Measurements from ENCODE around the gene APOBEC3A. TPM values are rescaled to one million over a fixed set of nuclear protein-coding genes. Genes with fewer than 3 reads are reported as not detected.

APOBEC3A gene
- total and polyA plus RNA-seq, 2 of the 13 experiments (the other 11 are each of a cell fraction or from before 2014, with no cell fraction given) = not detected

- TF ChIP-seq ZNF687 (CRISPR knock-in tag; IDR thresholded peaks at IDR 0.05) (peak; percentile 56), FOXK1 (CRISPR knock-in tag; IDR thresholded peaks at IDR 0.05; ENCODE audit: borderline replicate concordance, low read depth) (no peak), SSRP1 (CRISPR knock-in tag; IDR thresholded peaks at IDR 0.05) (no peak), ZSCAN25 (CRISPR knock-in tag; IDR thresholded peaks at IDR 0.05) (peak; percentile 21; the same call in 1 of the 2 replicates), ZNF263 (CRISPR knock-in tag; IDR thresholded peaks at IDR 0.05) (peak; percentile 87), PATZ1 (CRISPR knock-in tag; IDR thresholded peaks at IDR 0.05) (peak; percentile 59; the same call in 1 of the 2 replicates), TOPORS (CRISPR knock-in tag; IDR thresholded peaks at IDR 0.05) (no peak), TGIF2 (CRISPR knock-in tag; IDR thresholded peaks at IDR 0.05) (0 out of 2 replicates have a peak, but pooled peaks have one; percentile 21), XRCC5 (optimal IDR thresholded peaks at IDR 0.05; ENCODE audit: low read length) (peak; percentile 19), RFXAP (CRISPR knock-in tag; IDR thresholded peaks at IDR 0.05; ENCODE audit: borderline replicate concordance) (no peak), ZNF230 (CRISPR knock-in tag; IDR thresholded peaks at IDR 0.05) (no peak), THAP7 (CRISPR knock-in tag; IDR thresholded peaks at IDR 0.05) (no peak), ZNF580 (CRISPR knock-in tag; IDR thresholded peaks at IDR 0.05; ENCODE audit: borderline replicate concordance, low read depth) (peak; percentile 4; the same call in 1 of the 2 replicates), ZNF629 (CRISPR knock-in tag; conservative IDR thresholded peaks at IDR 0.05) (0 out of 2 replicates have a peak, but pooled peaks have one; percentile 13), ELF1 (CRISPR knock-in tag; IDR thresholded peaks at IDR 0.05) (no peak), RFX1 (IDR thresholded peaks at IDR 0.05) (no peak), FOXM1 (CRISPR knock-in tag; IDR thresholded peaks at IDR 0.05) (no peak), STAG1 (CRISPR knock-in tag; IDR thresholded peaks at IDR 0.05) (peak; percentile 49), ZNF780A (CRISPR knock-in tag; IDR thresholded peaks at IDR 0.05) (no peak), CTCF (CRISPR knock-in tag; IDR thresholded peaks at IDR 0.05) (peak; percentile 68), HHEX (CRISPR knock-in tag; IDR thresholded peaks at IDR 0.05) (no peak)
These were observed 23.9 kb downstream of the APOBEC3A start (continued) for GRCh38 chr22:38981005-38981991.
